Stomach (tissue), 9 donors: ENCODE measurements around the gene SLC17A7. TPM values are rescaled to one million over a fixed set of nuclear protein-coding genes. Genes with fewer than 3 reads are reported as not detected.

ENCODE experiments used
- DNase-seq, 2 donors: peaks; one replicate each; pipeline versions ENCODE4 v3.0.0 to v3.0.0-alpha.2; 2013 to 2019
- H3K27ac ChIP-seq, 5 donors: fragments of 200-600 bp in 4 of 5; sonication (generic) in 4 of 5; one replicate each; pipeline ENCODE4 v1.5.1; 2013 to 2019; ENCODE audit warnings: mild to moderate bottlenecking in 1 of 5, moderate library complexity in 1 of 5
- H3K27me3 ChIP-seq, 3 donors: fragments of 200-600 bp; sonication (generic); one replicate each; pipeline ENCODE4 v1.5.1; 2017 to 2019; ENCODE audit warnings: mixed run types in 1 of 3
- H3K36me3 ChIP-seq, 4 donors: fragments of 200-600 bp; sonication (generic); 1 replicate in 3 of 4; 2 replicates in 1 of 4; pipeline ENCODE4 v1.5.1; 2016 to 2019
- H3K4me1 ChIP-seq, 4 donors: fragments of 200-600 bp; sonication (generic); one replicate each; pipeline ENCODE4 v1.5.1; 2016 to 2019
- H3K4me3 ChIP-seq, 4 donors: fragments of 200-600 bp; sonication (generic) in 3 of 4; one replicate each; pipeline ENCODE4 v1.5.1; 2016 to 2019; ENCODE audit warnings: mild to moderate bottlenecking in 1 of 4
- H3K9me3 ChIP-seq, 4 donors: fragments of 200-600 bp; sonication (generic); one replicate each; pipeline ENCODE4 v1.5.1; 2016 to 2019
- CTCF ChIP-seq, 7 experiments: fragments of 450-650 bp in 4 of 7; fragments of 200-600 bp in 3 of 7; sonication (generic) in 3 of 7; IDR thresholded peaks; one replicate each; pipeline ENCODE4 v1.5.1; 2016 to 2019; ENCODE audit warnings: antibody characterized with exemption in 7 of 7, control low read depth in 2 of 7, mild to moderate bottlenecking in 1 of 7
- EP300 ChIP-seq: sonication (generic); formaldehyde crosslinking; IDR thresholded peaks from one replicate; pipeline ENCODE4 v1.6.1; 2017; ENCODE audit warnings: antibody characterized with exemption
- POLR2A ChIP-seq, 4 donors: fragments of 450-650 bp; IDR thresholded peaks; one replicate each; pipeline ENCODE4 v1.6.1; 2016; ENCODE audit warnings: antibody characterized with exemption in 4 of 4, control low read depth in 2 of 4, mild to moderate bottlenecking in 1 of 4, moderate library complexity in 1 of 4
- POLR2AphosphoS5 ChIP-seq, 3 donors: sonication (generic); formaldehyde crosslinking; IDR thresholded peaks; one replicate each; pipeline ENCODE4 v1.6.1; 2016; ENCODE audit warnings: antibody characterized with exemption in 3 of 3
- WGBS, 5 donors: extraction: QIAGEN DNeasy Blood & Tissue Kit in 3 of 5; methylation state at CpG; one replicate each; pipeline versions ENCODE4 v1.1.5 to v1.1.7; 2013 to 2018; 5-methylcytosine and 5-hydroxymethylcytosine counted together
- intact Hi-C: fragments of 100-400 bp; cut with DNase I; formaldehyde crosslinking; loops from one replicate; pipeline ENCODE4 v1.15.1; 2023; ENCODE audit warnings: low total_unique reads
- polyA plus RNA-seq, 3 donors: library from polyadenylated mRNA; stranded (reverse); fragments of 200-250 nt; gene quantifications; one replicate each; pipeline ENCODE4 v1.2.3, GENCODE V29; 2013
- total RNA-seq, 5 donors: library from RNA; depleted of rRNA; stranded (reverse); fragments of >200 nt; gene quantifications; one replicate each; pipeline versions ENCODE4 v1.1.0 to v1.2.3, GENCODE V29; 2014 to 2016
- donor health status: healthy with polysubstance abuse.
- donor health status: Bipolar disorder and iron deficiency.
- donor health status: healthy.

SLC17A7 gene
- total and polyA plus RNA-seq, 8 donors: 0.25 to 2.0 (median 0.93) TPM; not detected in 2

GRCh38 chr19:49419173-49419572 is 22.2 kb downstream of the SLC17A7 start:
- DNase-seq: no peak
- H3K4me3 ChIP-seq: no peak overlapping the region
- 61 to 83% (median 76%) methylated on average over 2 of the region's 2 CpGs for WGBS, 5 donors
- H3K4me1 ChIP-seq: peaks cover 19 to 32% (median 26%) of the 10 kb centered on the region in 4 donors
- intact Hi-C loops: no loop called here
- H3K9me3 ChIP-seq: no peaks in the 10 kb centered on the region
- no peaks in the 10 kb centered on the region for H3K36me3 ChIP-seq
- no peak overlapping the region for H3K27ac ChIP-seq
- TF ChIP-seq POLR2AphosphoS5 (IDR thresholded peaks at IDR 0.05) (no peak), CTCF (IDR thresholded peaks at IDR 0.05) (no peak), POLR2A (IDR thresholded peaks at IDR 0.05) (no peak), EP300 (no peak)
- peaks cover 18 to 98% (median 64%) of the 10 kb centered on the region in 3 donors for H3K27me3 ChIP-seq

GRCh38 chr19:49418511-49418910 is 22.8 kb downstream of the SLC17A7 start:
- intact Hi-C loops: no loop called here
- Histone ChIP-seq H3K9me3 (no peaks in the 10 kb centered on the region), H3K27ac (no peak overlapping the region), H3K36me3 (no peaks in the 10 kb centered on the region), H3K4me1 (peaks cover 19 to 27% (median 23%) of the 10 kb centered on the region in 4 donors), H3K27me3 (peaks cover 18 to 97% (median 58%) of the 10 kb centered on the region in 3 donors), H3K4me3 (no peak overlapping the region)
- DNase-seq: no peak
- 78 to 92% (median 79%) methylated on average over 5 of the region's 5 CpGs for WGBS, 5 donors
- no peak for TF ChIP-seq POLR2AphosphoS5 (IDR thresholded peaks at IDR 0.05)
- TF ChIP-seq CTCF (IDR thresholded peaks at IDR 0.05): no peak
- TF ChIP-seq POLR2A (IDR thresholded peaks at IDR 0.05): no peak
- TF ChIP-seq EP300: no peak

DNA sequence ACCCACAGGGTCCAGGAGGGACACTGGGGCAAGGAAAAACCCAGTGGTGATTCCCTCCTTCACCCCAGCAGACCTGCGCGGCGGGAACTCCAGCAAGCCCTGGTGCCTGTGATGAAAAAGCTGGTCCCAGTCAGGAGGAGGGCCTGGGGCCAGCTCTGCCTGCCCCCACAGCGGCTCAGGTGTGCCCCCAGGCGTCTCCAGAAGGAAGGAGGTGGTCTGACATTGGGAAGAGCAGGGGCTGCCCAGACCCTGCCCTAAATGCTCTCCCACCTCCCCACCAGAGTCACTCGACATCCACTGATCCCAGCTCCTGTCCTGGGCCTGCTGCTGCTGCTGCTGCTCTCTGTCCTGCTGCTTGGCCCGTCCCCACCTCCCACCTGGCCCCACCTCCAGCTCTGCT is 24.2 kb downstream of the SLC17A7 start:
- H3K4me1 ChIP-seq: peaks cover 7 to 13% (median 9%) of the 10 kb centered on the region in 4 donors
- no peak overlapping the region for H3K27ac ChIP-seq
- 31 to 51% (median 37%) methylated on average over 6 to 7 of the region's 7 CpGs for WGBS, 5 donors
- no peaks in the 10 kb centered on the region for H3K36me3 ChIP-seq
- no peak overlapping the region for H3K4me3 ChIP-seq
- peaks cover 5 to 91% (median 44%) of the 10 kb centered on the region in 3 donors for H3K27me3 ChIP-seq
- intact Hi-C loops: no loop called here
- TF ChIP-seq POLR2AphosphoS5 (IDR thresholded peaks at IDR 0.05): no peak
- TF ChIP-seq CTCF (IDR thresholded peaks at IDR 0.05): no peak
- no peak for TF ChIP-seq POLR2A (IDR thresholded peaks at IDR 0.05)
- no peak for TF ChIP-seq EP300
- no peak for DNase-seq
- no peaks in the 10 kb centered on the region for H3K9me3 ChIP-seq

- intact Hi-C loops: no loop called here
- Histone ChIP-seq H3K9me3 (no peaks in the 10 kb centered on the region), H3K4me1 (peaks cover 0 to 3% (median 1%) of the 10 kb centered on the region in 4 donors), H3K27ac (no peak overlapping the region), H3K36me3 (no peaks in the 10 kb centered on the region), H3K4me3 (no peak overlapping the region), H3K27me3 (peaks cover 4 to 81% (median 31%) of the 10 kb centered on the region in 3 donors)
- no peak for TF ChIP-seq POLR2A (IDR thresholded peaks at IDR 0.05)
- no peak for TF ChIP-seq CTCF (IDR thresholded peaks at IDR 0.05)
- no peak for TF ChIP-seq POLR2AphosphoS5 (IDR thresholded peaks at IDR 0.05)
- no peak for TF ChIP-seq EP300
- 74 to 91% (median 84%) methylated on average over 2 of the region's 2 CpGs for WGBS, 5 donors
- DNase-seq: no peak
Measured at GRCh38 chr19:49415810-49416200, 25.5 kb downstream of the SLC17A7 start.
